HUES6 (cell line): Measurements from ENCODE around the gene GABRD.

ENCODE experiments used
- H3K27ac ChIP-seq: 2 replicates; pipeline ENCODE4 v1.7.0; 2013; ENCODE audit warnings: low read depth, mild to moderate bottlenecking, low read length, inconsistent platforms
- H3K27me3 ChIP-seq: 2 replicates; pipeline ENCODE4 v1.6.1; 2013; ENCODE audit warnings: low read length; ENCODE audit not compliant: control insufficient read depth, insufficient read depth
- H3K36me3 ChIP-seq: 2 replicates; pipeline ENCODE4 v1.6.1; 2013; ENCODE audit warnings: low read length; ENCODE audit not compliant: control insufficient read depth, insufficient read depth
- H3K4me1 ChIP-seq: 2 replicates; pipeline ENCODE4 v1.6.1; 2013; ENCODE audit warnings: low read length; ENCODE audit not compliant: control insufficient read depth, insufficient read depth
- H3K4me3 ChIP-seq: 2 replicates; pipeline ENCODE4 v1.5.1; 2013; ENCODE audit warnings: low read depth, low read length
- H3K9ac ChIP-seq: one replicate; pipeline ENCODE4 v1.6.1; 2013; ENCODE audit warnings: mild to moderate bottlenecking, low read length
- H3K9me3 ChIP-seq: 2 replicates; pipeline ENCODE4 v1.6.1; 2013; ENCODE audit warnings: low read depth, low read length; ENCODE audit not compliant: control insufficient read depth, insufficient read depth

GABRD gene

GRCh38 chr1:2049718-2050431 is 30.7 kb downstream of the GABRD start, which contains the start of gene PRKCZ:
TSS of gene PRKCZ (plus strand) at chr1:2050411. CDS start at chr1:2050631, 220 bp downstream.
- Histone ChIP-seq H3K4me1 (peaks cover 38% of the 10 kb centered on the region), H3K36me3 (no peaks in the 10 kb centered on the region), H3K4me3 (peak within 1 kb of the TSS; percentile 85), H3K9ac (peak within 1 kb of the TSS; percentile 80), H3K27me3 (peaks cover 57% of the 10 kb centered on the region), H3K27ac (peak within 1 kb of the TSS; percentile 63; the same call in 1 of the 2 replicates), H3K9me3 (no peaks in the 10 kb centered on the region)

DNA sequence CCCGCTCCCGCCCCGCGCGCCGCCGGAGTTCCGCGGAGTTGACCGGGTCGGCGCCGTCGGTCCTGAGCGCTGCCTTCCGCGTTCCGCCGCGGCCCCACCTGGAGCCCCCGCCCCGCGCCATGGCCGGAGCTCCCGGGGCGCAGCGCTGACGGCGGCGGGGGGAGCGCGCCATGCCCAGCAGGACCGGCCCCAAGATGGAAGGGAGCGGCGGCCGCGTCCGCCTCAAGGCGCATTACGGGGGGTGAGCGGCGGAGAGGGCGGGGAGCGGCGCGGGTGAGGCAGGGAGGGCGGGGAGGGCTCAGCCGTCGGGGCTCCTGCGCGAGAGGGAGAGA is 31.3 kb downstream of the GABRD start:
- H3K27me3 ChIP-seq = peaks cover 52% of the 10 kb centered on the region
- no peak overlapping the region for H3K27ac ChIP-seq
- peaks cover 35% of the 10 kb centered on the region for H3K4me1 ChIP-seq
- H3K36me3 ChIP-seq = peaks cover 2% of the 10 kb centered on the region
- H3K4me3 ChIP-seq = peak overlapping the region; percentile 85
- peak overlapping the region; percentile 47 for H3K9ac ChIP-seq
- no peaks in the 10 kb centered on the region for H3K9me3 ChIP-seq

DNA sequence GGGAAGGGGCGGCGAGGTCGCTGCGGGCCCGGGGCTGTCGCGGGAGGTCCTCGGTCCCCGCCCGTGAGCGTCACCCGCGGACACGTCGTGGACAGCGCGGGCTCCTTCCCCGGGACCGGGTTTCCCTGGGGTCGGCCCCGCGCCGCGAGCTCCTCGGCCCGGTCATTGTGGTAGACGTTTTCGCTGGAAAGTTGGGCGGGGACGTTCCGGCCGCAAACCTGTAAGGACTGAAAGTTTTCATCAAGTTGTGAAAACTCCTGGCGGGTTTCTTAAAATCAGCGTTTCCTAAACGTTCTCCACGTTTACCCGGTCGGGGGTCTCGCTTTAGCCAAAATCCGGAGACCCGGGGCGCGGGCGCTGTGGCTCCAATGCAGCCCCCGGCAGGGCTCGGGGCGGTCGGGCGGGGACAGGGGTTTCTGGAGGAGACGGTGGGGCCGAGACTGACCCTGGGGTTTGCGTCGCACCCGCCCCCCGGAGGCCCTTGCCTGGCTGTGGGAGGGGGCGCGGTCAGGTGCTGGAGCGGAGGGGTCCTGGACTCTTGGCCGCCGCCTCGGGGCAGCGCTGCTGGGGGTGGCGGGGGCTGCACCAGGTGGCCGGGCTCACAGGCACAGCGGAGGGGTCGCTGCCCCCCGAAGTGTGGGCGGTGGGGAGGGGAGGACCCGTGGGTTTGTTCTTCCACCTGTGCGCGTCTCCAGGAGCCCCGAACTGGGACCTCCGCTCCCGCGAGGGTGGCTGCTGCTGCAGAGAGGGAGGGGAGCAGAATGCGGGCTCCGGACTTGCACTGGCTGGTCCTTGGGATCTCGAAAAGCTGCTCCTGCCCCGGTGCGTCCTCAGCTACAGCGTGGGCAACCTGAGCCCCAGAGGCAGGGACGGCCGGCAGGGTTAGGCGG is 31.9 kb downstream of the GABRD start:
- peaks cover 8% of the 10 kb centered on the region for H3K36me3 ChIP-seq
- H3K4me3 ChIP-seq = peak overlapping the region; percentile 85
- no peak overlapping the region for H3K9ac ChIP-seq
- H3K27ac ChIP-seq = no peak overlapping the region
- peaks cover 34% of the 10 kb centered on the region for H3K4me1 ChIP-seq
- H3K27me3 ChIP-seq = peaks cover 48% of the 10 kb centered on the region; the same call in 1 of the 2 replicates
- H3K9me3 ChIP-seq = no peaks in the 10 kb centered on the region

DNA sequence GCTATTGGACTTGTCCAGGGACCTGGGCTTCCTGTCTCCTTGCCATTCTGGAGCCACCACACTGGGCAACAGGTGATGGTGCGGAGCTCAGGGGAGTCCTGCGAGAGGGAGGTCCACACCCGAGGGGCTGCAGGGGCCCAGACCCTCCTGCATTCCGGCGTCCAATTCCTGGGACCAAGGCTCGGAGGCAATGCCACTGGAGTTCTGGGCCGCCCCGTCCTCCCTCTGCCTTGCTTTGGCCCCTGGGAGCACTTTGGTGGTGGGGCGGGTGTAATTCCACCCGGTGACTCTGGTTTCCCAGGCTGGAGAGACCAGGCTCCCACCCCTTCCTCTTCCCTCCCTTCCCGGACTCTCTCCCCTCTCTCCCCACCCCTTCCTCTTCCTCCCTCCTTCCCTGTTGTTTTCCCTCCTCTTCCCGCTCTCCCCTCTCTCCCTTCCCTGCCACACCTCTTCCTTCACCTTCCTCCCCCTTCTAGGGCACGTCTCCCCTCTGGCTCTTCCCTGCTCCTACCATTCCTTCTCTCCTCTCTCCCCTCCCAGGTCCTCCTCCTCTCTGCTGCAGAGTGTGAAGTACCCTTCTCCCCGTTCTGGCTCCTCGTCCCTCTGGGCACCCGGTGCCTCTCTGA is 33.0 kb downstream of the GABRD start:
- H3K9me3 ChIP-seq = no peaks in the 10 kb centered on the region

GRCh38 chr1:2052756-2053155 is 33.6 kb downstream of the GABRD start:
- H3K27ac ChIP-seq = no peak overlapping the region
- H3K9me3 ChIP-seq = no peaks in the 10 kb centered on the region
- peaks cover 14% of the 10 kb centered on the region for H3K36me3 ChIP-seq
- peaks cover 18% of the 10 kb centered on the region for H3K4me1 ChIP-seq
- peaks cover 39% of the 10 kb centered on the region; the same call in 1 of the 2 replicates for H3K27me3 ChIP-seq
- no peak overlapping the region for H3K4me3 ChIP-seq
- no peak overlapping the region for H3K9ac ChIP-seq

More for the DNA sequence above, 33.0 kb downstream of the GABRD start:
- Histone ChIP-seq H3K4me3 (peak overlapping the region; percentile 85; the same call in 1 of the 2 replicates), H3K9ac (no peak overlapping the region), H3K27ac (no peak overlapping the region), H3K4me1 (peaks cover 23% of the 10 kb centered on the region), H3K36me3 (peaks cover 14% of the 10 kb centered on the region), H3K27me3 (peaks cover 44% of the 10 kb centered on the region; the same call in 1 of the 2 replicates)

DNA sequence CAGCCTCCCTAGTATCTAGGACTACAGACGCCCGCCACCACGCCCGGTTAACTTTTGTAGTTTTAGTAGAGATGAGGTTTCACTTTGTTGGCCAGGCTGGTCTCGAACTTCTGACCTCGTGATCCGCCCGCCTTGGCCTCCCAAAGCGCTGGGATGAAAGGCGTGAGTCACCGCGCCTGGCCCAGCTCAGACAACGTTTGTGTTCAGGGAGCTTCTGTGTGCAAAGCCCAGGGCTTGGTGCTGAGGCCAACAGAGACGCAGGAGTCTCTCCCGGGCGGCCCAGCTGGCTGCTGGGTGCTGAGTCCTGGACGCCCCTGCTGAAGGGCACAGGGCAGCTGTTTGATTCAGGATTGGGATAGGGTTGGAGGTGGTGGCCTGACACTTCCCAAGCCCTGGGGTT is 34.1 kb downstream of the GABRD start:
- H3K36me3 ChIP-seq = peaks cover 14% of the 10 kb centered on the region

DNA sequence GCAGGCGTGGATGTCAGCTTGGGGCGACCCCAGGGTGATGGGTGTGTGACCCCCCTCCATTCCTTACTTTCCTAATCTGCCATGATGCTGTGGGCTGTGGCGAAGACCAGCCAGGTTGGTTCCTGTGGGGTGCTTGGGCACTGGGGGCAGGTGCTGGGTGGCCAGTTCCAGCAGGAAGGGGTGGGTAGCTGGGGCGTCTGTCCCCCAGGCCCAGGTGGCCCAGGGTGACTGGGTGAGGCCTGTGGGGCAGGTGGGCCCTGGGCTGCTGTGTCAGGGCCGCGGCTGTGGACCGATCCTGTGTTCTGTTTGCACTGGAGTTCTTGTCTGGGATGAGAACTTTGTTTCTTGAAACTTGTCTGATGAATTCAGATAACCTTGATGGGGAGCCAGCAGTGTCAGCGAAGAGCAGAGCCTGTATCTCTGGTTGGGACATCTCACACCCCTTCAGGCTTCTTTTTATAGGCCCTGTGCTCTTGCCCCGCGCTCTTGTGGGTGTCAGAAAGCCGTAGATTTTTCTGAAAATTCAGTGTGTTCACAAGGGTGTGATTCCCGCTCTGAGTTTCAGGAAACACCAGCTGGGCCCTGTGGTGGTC is 34.7 kb downstream of the GABRD start:
- peaks cover 14% of the 10 kb centered on the region for H3K36me3 ChIP-seq
- H3K27ac ChIP-seq = no peak overlapping the region
- H3K27me3 ChIP-seq = peaks cover 29% of the 10 kb centered on the region; the same call in 1 of the 2 replicates

More for the DNA sequence above, 34.1 kb downstream of the GABRD start:
- H3K9me3 ChIP-seq = no peaks in the 10 kb centered on the region
- no peak overlapping the region for H3K27ac ChIP-seq
- H3K27me3 ChIP-seq = peaks cover 34% of the 10 kb centered on the region; the same call in 1 of the 2 replicates
- peaks cover 13% of the 10 kb centered on the region; the same call in 1 of the 2 replicates for H3K4me1 ChIP-seq
- H3K9ac ChIP-seq = no peak overlapping the region
- no peak overlapping the region for H3K4me3 ChIP-seq

GRCh38 chr1:2054560-2054959 is 35.4 kb downstream of the GABRD start:
- peaks cover 22% of the 10 kb centered on the region; the same call in 1 of the 2 replicates for H3K27me3 ChIP-seq
- H3K36me3 ChIP-seq = peaks cover 18% of the 10 kb centered on the region
- H3K9me3 ChIP-seq = no peaks in the 10 kb centered on the region
- H3K4me3 ChIP-seq = no peak overlapping the region
- no peak overlapping the region for H3K27ac ChIP-seq
- peaks cover 6% of the 10 kb centered on the region; the same call in 1 of the 2 replicates for H3K4me1 ChIP-seq
- no peak overlapping the region for H3K9ac ChIP-seq

More for the DNA sequence above, 34.7 kb downstream of the GABRD start:
- Histone ChIP-seq H3K9me3 (no peaks in the 10 kb centered on the region), H3K4me1 (peaks cover 11% of the 10 kb centered on the region; the same call in 1 of the 2 replicates), H3K9ac (no peak overlapping the region), H3K4me3 (no peak overlapping the region)

- peaks cover 12% of the 10 kb centered on the region; the same call in 1 of the 2 replicates for H3K27me3 ChIP-seq
- H3K4me1 ChIP-seq = peaks cover 6% of the 10 kb centered on the region; the same call in 1 of the 2 replicates
- no peak overlapping the region for H3K9ac ChIP-seq
- no peaks in the 10 kb centered on the region for H3K9me3 ChIP-seq
- H3K27ac ChIP-seq = no peak overlapping the region
- H3K4me3 ChIP-seq = no peak overlapping the region
- H3K36me3 ChIP-seq = peaks cover 30% of the 10 kb centered on the region
Observed at GRCh38 chr1:2055911-2056575, 36.9 kb downstream of the GABRD start.
